Ishikawa (cell line): ENCODE results near the gene TMEM266.

Experiments used
- EGR1 ChIP-seq: IDR thresholded peaks from 2 replicates; pipeline ENCODE4 v1.6.1; 2012
- EP300 ChIP-seq: IDR thresholded peaks from 2 replicates; pipeline ENCODE4 v1.6.1; 2012; ENCODE audit warnings: borderline replicate concordance
- FOXM1 ChIP-seq: IDR thresholded peaks from 2 replicates; pipeline ENCODE4 v1.6.1; 2012; ENCODE audit warnings: low read depth, borderline replicate concordance
- MAX ChIP-seq: IDR thresholded peaks from 2 replicates; pipeline ENCODE4 v1.6.1; 2012
- REST ChIP-seq: IDR thresholded peaks from 2 replicates; pipeline ENCODE4 v1.6.1; 2012; ENCODE audit warnings: low read depth, mild to moderate bottlenecking
- TAF1 ChIP-seq: IDR thresholded peaks from 2 replicates; pipeline ENCODE4 v1.6.1; 2012; ENCODE audit warnings: low read depth, mild to moderate bottlenecking

- TF ChIP-seq TAF1 = no peak
- TF ChIP-seq EP300 = no peak
- no peak for TF ChIP-seq MAX
- no peak for TF ChIP-seq EGR1
- no peak for TF ChIP-seq REST
- TF ChIP-seq FOXM1 = no peak
These were observed 163.7 kb downstream of the TMEM266 start for GRCh38 chr15:76223521-76223920.
